BLaER1 treated with 17β-estradiol and CSF1 and Interleukin-3, amounts not matched to agents 10 nM and 100 nM (cell line): Measurements from ENCODE around the gene PNMA8A.

Source experiments
- H3K27ac ChIP-seq, 11 experiments: shearing (Covaris generic); formaldehyde crosslinking; 2 replicates each; pipeline ENCODE4 v1.8.1; 2022
- H3K27me3 ChIP-seq, 11 experiments: shearing (Covaris generic); formaldehyde crosslinking; 2 replicates each; pipeline ENCODE4 v1.8.1; 2022
- H3K36me3 ChIP-seq, 11 experiments: shearing (Covaris generic); formaldehyde crosslinking; 2 replicates each; pipeline ENCODE4 v1.8.1; 2022
- H3K4me1 ChIP-seq, 10 experiments: shearing (Covaris generic); formaldehyde crosslinking; 2 replicates each; pipeline ENCODE4 v1.8.1; 2022
- H3K4me2 ChIP-seq, 11 experiments: shearing (Covaris generic); formaldehyde crosslinking; 2 replicates each; pipeline ENCODE4 v1.8.1; 2022
- H3K4me3 ChIP-seq, 10 experiments: shearing (Covaris generic); formaldehyde crosslinking; 2 replicates each; pipeline ENCODE4 v1.8.1; 2022
- H3K9ac ChIP-seq, 11 experiments: shearing (Covaris generic); formaldehyde crosslinking; 2 replicates each; pipeline ENCODE4 v1.8.1; 2022
- H3K9me3 ChIP-seq, 11 experiments: shearing (Covaris generic); formaldehyde crosslinking; replicated peaks in 1 of 11; 2 replicates each; pipeline ENCODE4 v1.8.1; 2022
- H4K20me1 ChIP-seq, 11 experiments: shearing (Covaris generic); formaldehyde crosslinking; 2 replicates each; pipeline ENCODE4 v1.8.1; 2022
- Cebpa-rat ChIP-seq, 11 experiments: shearing (Covaris generic); IDR thresholded peaks; 2 replicates each; pipeline ENCODE4 v1.8.1; 2022

Gene PNMA8A

GRCh38 chr19:46494146-46494940 lies 23.0 kb upstream of the PNMA8A start:
- Histone ChIP-seq H3K4me1 (peaks cover 54 to 86% (median 75%) of the 10 kb centered on the region in 10 experiments), H3K27me3 (peaks cover 51 to 68% (median 65%) of the 10 kb centered on the region in 11 experiments), H3K4me2 (peak overlapping the region; percentile 85 to 98 (median 92)), H3K4me3 (peak overlapping the region in 9 of 10 experiments; percentile 40 to 64 (median 56); a peak in 17 of 20 replicates), H3K27ac (peak overlapping the region; percentile 82 to 90 (median 86); a peak in 21 of 22 replicates), H3K9ac (peak overlapping the region; percentile 73 to 86 (median 83); a peak in 19 of 22 replicates), H3K9me3 (no peaks in the 10 kb centered on the region), H3K36me3 (no peaks in the 10 kb centered on the region), H4K20me1 (no peaks in the 10 kb centered on the region)
- no peak for TF ChIP-seq Cebpa-rat (IDR thresholded peaks at IDR 0.05)

- H3K4me2 ChIP-seq: peak overlapping the region; percentile 85 to 98 (median 92)
Measured at GRCh38 chr19:46493236-46494145, 22.1 kb upstream of the PNMA8A start.

DNA sequence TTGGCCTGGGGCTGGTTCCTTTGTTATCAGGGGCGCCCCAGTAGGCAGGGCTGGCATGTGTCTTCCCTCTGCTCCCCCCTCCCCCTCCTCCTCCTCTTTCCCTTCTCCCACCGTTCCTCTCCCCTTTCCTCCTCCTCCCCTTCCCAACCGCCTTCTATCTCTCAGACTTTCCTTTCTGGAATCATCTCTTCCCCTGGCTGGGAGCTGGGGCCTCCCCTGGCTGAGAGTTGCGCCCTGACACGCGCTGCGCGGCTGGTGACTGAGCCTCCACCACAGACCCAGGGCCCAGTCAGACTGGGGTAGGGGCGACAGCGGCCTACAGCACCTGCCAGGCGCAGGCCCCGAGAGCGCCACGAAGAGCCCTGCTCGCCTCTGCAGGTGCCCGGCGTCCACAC lies 21.5 kb upstream of the PNMA8A start:
- peaks cover 64 to 83% (median 78%) of the 10 kb centered on the region in 11 experiments for H3K27me3 ChIP-seq
- peak overlapping the region; percentile 73 to 86 (median 83) for H3K9ac ChIP-seq
- H3K9me3 ChIP-seq: no peaks in the 10 kb centered on the region
- H3K27ac ChIP-seq: peak overlapping the region; percentile 82 to 90 (median 86)
- H3K4me3 ChIP-seq: peak overlapping the region; percentile 30 to 64 (median 53); a peak in 16 of 20 replicates
- H4K20me1 ChIP-seq: no peaks in the 10 kb centered on the region
- H3K4me2 ChIP-seq: peak overlapping the region; percentile 85 to 98 (median 92)
- no peak for TF ChIP-seq Cebpa-rat (IDR thresholded peaks at IDR 0.05)
- H3K36me3 ChIP-seq: no peaks in the 10 kb centered on the region
- peaks cover 39 to 84% (median 69%) of the 10 kb centered on the region in 10 experiments for H3K4me1 ChIP-seq

More at GRCh38 chr19:46493236-46494145, 22.1 kb upstream of the PNMA8A start:
- Histone ChIP-seq H3K36me3 (no peaks in the 10 kb centered on the region), H3K4me3 (peak overlapping the region; percentile 34 to 64 (median 53)), H3K27me3 (peaks cover 60 to 77% (median 73%) of the 10 kb centered on the region in 11 experiments), H3K4me1 (peaks cover 46 to 85% (median 73%) of the 10 kb centered on the region in 10 experiments), H3K9me3 (no peaks in the 10 kb centered on the region), H4K20me1 (no peaks in the 10 kb centered on the region), H3K9ac (peak overlapping the region; percentile 73 to 86 (median 83)), H3K27ac (peak overlapping the region; percentile 82 to 90 (median 86))
- TF ChIP-seq Cebpa-rat (IDR thresholded peaks at IDR 0.05): no peak

DNA sequence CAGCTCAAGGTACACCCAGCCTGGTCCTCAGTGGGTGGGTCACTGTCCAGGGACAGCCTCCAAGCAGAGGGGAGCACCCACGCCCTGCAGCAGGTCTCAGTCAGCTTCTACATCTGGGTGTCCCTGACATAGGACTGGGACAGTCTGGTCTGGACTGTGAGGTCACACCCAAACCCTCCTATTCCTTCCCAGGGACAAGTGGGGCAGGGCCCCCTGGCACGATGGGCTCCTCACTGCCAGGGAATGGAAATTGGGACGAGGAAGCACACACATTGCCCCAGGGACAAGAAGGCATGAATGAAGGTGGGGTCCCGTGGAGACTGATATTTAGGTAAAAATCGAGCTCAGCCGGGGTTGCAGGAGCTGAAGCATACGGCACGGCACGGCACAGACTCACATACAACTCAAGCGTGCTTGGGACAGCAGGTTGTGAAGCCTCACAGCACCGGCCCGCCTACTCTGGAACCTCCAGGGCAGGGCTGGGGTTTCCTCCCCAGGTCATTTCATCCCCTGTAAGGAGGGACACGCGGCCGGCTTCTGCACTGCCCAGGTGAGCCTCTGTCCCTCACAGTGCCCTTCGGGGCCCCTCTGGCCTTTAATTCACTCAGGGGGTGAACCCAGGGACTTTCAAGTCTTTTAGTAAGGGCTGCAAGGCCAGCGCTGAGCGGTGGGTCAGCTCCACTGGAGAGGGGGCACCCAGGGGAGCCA lies 20.8 kb upstream of the PNMA8A start:
- no peaks in the 10 kb centered on the region for H4K20me1 ChIP-seq
- no peaks in the 10 kb centered on the region for H3K36me3 ChIP-seq
- peak overlapping the region in 5 of 10 experiments; percentile 49 to 64 (median 56); a peak in 7 of 20 replicates for H3K4me3 ChIP-seq
- peaks cover 42 to 87% (median 73%) of the 10 kb centered on the region in 10 experiments for H3K4me1 ChIP-seq
- peak overlapping the region; percentile 73 to 86 (median 83); a peak in 17 of 22 replicates for H3K9ac ChIP-seq
- peak overlapping the region; percentile 85 to 98 (median 92) for H3K4me2 ChIP-seq
- TF ChIP-seq Cebpa-rat (IDR thresholded peaks at IDR 0.05): no peak
- peak overlapping the region in 7 of 11 experiments; percentile 83 to 90 (median 86); a peak in 10 of 22 replicates for H3K27ac ChIP-seq
- no peaks in the 10 kb centered on the region for H3K9me3 ChIP-seq
- peaks cover 69 to 83% (median 80%) of the 10 kb centered on the region in 11 experiments for H3K27me3 ChIP-seq

GRCh38 chr19:46490774-46491173 lies 19.4 kb upstream of the PNMA8A start:
- Histone ChIP-seq H3K4me2 (peak overlapping the region in 10 of 11 experiments; percentile 71 to 99 (median 89); a peak in 18 of 22 replicates), H4K20me1 (no peaks in the 10 kb centered on the region; a peak in 1 of 22 replicates), H3K9me3 (no peaks in the 10 kb centered on the region), H3K4me3 (no peak overlapping the region), H3K27me3 (peaks cover 73 to 83% (median 76%) of the 10 kb centered on the region in 11 experiments), H3K4me1 (peaks cover 45 to 89% (median 77%) of the 10 kb centered on the region in 10 experiments), H3K27ac (no peak overlapping the region), H3K9ac (no peak overlapping the region), H3K36me3 (no peaks in the 10 kb centered on the region)
- TF ChIP-seq Cebpa-rat (IDR thresholded peaks at IDR 0.05): no peak

GRCh38 chr19:46489445-46490272 lies 18.3 kb upstream of the PNMA8A start:
- Histone ChIP-seq H3K27me3 (peaks cover 62 to 72% (median 66%) of the 10 kb centered on the region in 11 experiments), H3K36me3 (no peaks in the 10 kb centered on the region), H3K4me1 (peaks cover 45 to 78% (median 68%) of the 10 kb centered on the region in 10 experiments), H3K4me2 (peak overlapping the region; percentile 71 to 99 (median 88)), H3K9ac (peak overlapping the region in 6 of 11 experiments; percentile 25 to 65 (median 48); a peak in 11 of 22 replicates), H3K27ac (peak overlapping the region in 7 of 11 experiments; percentile 8 to 76 (median 47); a peak in 11 of 22 replicates), H4K20me1 (no peaks in the 10 kb centered on the region; a peak in 1 of 22 replicates), H3K4me3 (peak overlapping the region in 5 of 10 experiments; percentile 20 to 55 (median 31); a peak in 8 of 20 replicates), H3K9me3 (no peaks in the 10 kb centered on the region)
- no peak for TF ChIP-seq Cebpa-rat (IDR thresholded peaks at IDR 0.05)

DNA sequence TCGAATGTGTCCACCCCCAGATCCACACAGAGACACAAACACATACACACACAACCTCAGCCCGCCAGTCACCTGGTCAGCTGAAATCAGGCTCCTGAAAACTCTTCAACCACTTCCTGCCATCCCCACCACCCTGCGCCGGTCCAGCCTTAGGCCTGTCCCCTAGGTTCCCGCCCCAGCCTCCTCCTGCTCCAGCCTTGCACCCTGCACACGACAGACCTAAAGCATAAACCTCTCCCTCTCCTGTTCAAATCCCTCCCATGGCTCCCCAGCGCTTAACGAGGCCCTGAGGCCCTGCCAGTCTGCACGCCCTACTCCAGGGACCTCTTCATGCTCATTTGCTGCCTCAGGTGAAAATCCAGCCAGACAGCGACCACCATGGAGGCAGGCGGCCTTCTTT lies 17.2 kb upstream of the PNMA8A start:
- no peaks in the 10 kb centered on the region; a peak in 1 of 22 replicates for H4K20me1 ChIP-seq
- H3K4me3 ChIP-seq: no peak overlapping the region
- H3K36me3 ChIP-seq: no peaks in the 10 kb centered on the region
- peak overlapping the region in 9 of 11 experiments; percentile 92 to 99 (median 99); a peak in 12 of 22 replicates for H3K4me2 ChIP-seq
- H3K9me3 ChIP-seq: no peaks in the 10 kb centered on the region
- peaks cover 51 to 61% (median 55%) of the 10 kb centered on the region in 11 experiments for H3K27me3 ChIP-seq
- H3K4me1 ChIP-seq: peaks cover 40 to 67% (median 59%) of the 10 kb centered on the region in 10 experiments
- H3K9ac ChIP-seq: 0 out of 22 replicates have a peak overlapping the region, but pooled peaks of 1 of the 11 experiments have one; percentile 5
- no peak overlapping the region for H3K27ac ChIP-seq
- no peak for TF ChIP-seq Cebpa-rat (IDR thresholded peaks at IDR 0.05)
